Islet precursor cell (in vitro differentiated cells): ENCODE data around the gene ZNF396.

Experiments
- DNase-seq: peaks from one replicate; pipeline ENCODE4 v3.0.0-alpha.2; 2018

Gene ZNF396

GRCh38 chr18:35334212-35334611, 42.9 kb downstream of the ZNF396 start:
- DNase-seq, result no peak

- DNase-seq, result no peak
Measured at GRCh38 chr18:35331367-35332087, 45.6 kb downstream of the ZNF396 start.

GRCh38 chr18:35328868-35329267, 48.3 kb downstream of the ZNF396 start:
- no peak for DNase-seq

DNA sequence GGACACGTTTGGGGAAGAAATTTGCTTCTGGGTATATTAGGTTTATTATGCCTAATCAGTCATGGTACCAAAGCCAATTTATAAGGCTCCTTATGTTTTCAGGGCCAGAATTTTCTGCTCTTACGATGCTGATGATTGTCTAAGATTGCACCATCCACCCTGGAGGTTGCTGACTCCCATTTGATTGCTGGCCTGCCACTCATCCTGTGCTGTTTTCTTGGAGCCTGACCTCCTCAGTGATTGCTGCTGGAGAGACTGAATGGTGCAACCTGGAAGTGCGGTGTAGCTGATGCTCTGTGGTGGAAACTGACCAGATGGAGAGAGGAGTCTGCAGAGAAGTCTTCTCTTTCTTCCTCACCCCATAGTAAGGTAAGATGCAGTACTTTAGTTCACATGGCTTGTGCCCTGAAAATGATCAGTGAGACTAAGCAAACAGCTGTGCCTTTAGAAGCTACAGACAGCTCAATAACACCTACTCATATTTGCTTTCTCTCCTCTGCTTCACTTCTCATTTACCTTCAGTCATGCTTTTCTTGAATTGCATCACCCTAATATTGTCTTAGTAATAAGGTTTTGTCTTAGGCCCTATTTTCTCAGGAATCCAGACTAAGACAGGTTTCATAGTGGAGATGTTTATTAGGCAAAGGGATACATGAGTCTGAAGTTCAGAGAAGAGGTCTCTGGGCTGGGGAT, 50.3 kb downstream of the ZNF396 start:
- no peak for DNase-seq

DNA sequence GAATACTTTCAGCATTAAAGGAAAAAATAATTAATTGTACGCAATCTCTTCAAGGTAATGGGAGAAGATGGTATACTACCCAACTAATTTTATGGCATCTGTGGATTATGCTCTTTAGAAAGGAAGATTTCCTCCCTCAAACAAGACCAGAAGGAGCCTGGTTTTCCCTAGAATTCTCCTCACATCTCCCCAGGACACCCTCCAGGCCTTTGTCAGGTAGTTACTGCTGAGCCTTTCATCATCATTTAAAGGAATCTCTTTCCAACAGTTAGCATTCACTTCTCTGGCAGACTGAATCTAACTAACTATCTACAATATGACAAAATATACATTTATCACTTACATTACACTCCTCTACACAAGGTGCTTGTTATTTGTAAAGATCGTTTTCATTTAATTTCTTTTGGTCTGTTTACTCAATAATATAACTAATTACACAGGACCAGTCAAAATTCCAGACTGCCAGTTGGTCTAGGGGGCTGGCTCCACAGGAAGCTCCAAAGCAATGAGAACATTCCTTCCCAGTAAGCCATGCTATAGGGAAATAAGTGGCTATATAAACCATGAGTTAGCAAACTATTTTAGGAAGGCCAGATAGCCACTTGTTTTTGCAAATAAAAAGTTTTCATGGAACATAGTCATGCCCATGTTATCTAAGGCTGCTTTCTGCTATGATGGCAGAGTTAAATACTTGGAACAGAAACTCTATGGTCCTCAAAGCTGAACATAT, 52.0 kb downstream of the ZNF396 start:
- no peak for DNase-seq

DNA sequence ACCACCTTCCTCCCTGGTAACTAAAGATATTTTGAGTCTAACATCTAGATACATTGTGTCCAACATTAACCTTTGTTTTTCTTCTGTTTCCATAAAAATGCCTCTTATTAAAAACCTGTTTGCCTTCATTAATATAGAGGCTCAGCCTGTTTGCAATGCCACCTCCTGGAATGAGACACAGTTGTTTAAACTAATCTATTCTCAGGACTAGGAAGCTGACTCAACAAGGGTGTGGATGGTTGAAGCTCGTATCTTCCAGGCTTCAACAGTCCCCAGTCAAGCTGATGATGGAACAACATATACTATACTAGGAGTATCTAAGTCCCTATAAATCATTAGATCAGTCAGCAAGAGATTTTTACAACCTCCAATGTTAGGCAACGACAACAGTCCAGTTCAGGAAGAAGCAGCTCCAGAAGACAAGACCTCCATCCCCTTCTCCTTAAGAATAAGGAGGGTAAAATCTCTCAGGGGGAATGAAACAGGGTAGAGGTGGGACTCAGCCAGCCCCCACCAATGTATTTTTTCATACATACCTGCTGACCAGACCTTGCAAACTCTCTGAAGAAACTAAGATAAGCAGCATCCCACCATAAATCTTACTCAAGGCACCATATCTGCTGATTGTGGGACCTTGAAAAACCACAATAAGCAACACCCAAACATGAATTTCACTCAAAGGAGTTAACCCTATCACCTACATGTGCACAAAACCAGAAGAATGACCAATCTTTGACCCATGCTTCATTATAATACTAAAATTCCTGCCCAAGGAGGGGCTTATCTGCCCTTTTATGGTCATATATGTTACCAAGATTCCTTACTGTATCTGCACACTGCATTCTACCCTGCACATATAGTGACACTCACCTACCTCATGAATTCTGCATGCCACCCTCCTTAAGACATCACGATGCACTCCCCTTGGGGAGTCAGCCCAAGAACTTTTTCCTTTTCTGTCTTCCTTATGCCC, 54.4 kb downstream of the ZNF396 start:
- DNase-seq, result no peak
